ENCODE results near the gene SPRED2.

Gene SPRED2

DNA sequence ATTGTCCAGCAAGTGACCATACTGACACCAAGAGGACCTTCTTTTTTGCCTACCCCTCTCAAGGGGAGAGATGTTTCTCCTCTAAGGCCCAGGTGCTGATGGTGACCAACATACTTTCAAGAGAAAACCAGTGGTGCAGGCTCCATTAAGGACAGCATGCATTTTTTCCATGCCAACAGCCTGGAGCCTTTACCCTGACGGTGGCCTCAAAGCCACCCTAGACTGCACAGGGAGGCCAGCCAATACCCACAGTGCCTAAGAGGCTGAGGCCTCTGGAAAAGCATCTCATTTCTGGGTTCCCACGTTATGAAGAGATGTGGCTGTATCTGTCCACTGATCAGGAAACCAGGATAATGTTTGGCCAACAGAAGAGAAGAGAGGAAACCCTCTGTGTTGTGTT, 19.3 kb downstream of the SPRED2 start:
- no peak for DNase-seq

DNA sequence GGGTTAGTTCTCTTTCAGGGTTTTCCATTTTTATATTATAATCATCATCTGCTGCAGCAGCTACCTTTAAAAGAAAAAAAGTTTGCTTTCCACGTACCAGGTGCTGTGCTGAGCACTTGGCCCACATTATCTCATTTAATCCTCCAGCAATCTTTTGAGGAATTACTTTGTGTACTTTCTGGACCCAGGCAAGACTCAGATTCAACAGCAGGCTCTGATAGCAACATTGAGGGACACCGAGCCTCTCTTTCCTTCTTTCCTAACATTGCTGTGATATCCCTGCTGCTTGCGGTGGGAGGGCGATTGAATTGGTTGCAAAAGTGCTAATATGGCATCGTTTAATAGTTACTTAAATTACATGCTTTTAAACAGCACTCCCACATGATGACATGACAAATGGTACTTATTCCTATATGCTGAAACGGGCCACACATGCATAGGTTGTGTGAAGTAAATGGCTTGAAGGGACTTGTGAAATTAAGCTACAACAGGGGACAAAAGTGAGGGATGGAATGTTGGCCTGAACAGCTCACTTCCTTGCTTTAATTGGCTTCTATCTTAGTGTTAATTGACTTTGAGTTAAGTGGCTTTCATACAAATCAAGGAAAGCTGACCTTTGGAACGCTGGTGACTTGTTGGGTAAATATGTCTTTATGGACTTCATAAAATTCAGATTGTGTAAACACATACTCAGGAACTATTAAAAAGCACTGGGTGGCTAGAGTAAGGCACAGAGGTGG, 21.2 kb downstream of the SPRED2 start:
- no peak for DNase-seq

DNA sequence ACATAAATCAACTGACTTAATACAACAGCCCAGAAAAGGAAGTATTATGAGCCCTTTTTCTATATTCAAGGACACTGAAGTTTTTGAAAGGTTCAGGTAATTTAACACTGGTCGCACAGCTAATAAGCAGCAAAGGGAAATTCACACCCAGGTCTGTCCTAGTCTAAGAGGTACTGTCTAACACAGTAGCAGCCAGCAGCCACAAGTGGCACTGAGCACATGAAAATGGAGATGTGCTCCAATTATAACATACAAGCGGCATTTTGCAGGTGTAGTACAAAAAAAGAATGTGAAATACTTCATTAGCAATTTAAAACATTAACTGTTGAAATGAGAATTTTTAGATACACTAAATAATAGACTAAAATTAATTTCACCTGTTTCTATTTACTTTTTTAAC, 23.4 kb downstream of the SPRED2 start:
- no peak for DNase-seq

DNA sequence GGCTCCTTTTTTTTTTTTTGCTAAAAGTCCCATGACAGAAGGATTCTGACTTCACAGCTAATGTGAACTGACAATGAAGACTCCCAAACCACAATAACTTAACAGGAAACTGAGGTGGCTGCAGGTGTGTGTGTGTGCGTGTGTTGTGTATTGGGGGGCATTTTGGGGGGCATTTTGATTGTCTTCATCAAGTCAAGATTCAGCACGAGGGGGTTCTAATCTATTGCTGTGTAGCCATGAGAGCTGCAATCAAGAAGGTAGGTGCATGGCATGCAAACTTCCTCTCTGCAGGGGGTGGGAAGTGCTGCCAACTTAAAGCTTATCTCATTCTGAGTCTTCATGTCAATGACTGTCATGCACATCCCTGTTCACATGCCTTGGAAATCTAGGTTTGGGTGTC, 25.2 kb downstream of the SPRED2 start:
- no peak for DNase-seq

DNA sequence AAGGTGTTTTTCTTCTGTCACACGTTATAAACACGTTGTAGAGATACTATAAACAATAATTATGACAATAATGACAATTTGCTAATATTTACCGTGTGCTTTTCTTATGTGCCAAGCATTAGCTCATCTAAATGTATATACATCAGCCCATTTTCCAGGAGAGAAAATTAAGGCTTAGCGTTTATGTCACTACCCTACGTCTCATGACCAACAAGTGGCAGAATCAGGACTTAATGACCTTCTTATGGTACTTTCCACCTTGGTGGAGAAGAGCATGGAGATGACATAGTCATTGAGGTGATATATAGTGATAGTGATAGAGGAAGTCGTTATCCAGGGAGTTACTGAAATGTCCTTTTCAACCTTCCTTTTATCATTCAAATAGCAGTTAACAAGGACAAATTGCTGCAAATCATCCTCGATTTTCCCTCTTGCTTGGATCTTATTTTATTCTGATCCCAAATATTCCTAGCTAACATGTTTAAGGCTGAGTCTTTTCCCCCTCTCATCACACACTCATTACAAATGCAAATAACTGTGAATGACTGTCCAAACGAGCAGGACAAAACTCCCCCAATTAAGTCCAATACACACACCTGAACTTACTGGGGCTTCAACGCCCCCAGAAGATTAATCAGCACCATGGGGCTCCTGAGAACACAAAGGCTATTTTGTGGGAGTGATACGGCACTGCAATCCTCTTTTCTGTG, 27.3 kb downstream of the SPRED2 start:
- DNase-seq = no peak

DNA sequence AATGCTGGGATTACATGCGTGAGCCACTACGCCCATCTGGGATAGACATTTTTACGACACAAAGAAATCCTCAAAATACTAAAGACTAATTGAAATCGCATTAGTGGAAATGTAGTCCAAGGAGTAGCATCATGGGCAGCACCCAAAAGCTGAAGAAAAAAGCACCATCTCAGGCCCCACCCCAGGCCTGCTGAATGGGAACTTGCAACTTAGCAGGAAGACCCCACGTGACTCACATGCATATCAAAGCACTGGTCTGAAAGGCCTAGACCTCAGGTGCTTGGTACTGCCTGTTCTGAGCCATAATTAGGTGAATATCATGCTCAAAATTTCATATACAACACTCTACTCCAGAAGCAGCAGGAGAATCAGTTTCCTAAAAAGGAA, 28.9 kb downstream of the SPRED2 start:
- no peak for DNase-seq

DNA sequence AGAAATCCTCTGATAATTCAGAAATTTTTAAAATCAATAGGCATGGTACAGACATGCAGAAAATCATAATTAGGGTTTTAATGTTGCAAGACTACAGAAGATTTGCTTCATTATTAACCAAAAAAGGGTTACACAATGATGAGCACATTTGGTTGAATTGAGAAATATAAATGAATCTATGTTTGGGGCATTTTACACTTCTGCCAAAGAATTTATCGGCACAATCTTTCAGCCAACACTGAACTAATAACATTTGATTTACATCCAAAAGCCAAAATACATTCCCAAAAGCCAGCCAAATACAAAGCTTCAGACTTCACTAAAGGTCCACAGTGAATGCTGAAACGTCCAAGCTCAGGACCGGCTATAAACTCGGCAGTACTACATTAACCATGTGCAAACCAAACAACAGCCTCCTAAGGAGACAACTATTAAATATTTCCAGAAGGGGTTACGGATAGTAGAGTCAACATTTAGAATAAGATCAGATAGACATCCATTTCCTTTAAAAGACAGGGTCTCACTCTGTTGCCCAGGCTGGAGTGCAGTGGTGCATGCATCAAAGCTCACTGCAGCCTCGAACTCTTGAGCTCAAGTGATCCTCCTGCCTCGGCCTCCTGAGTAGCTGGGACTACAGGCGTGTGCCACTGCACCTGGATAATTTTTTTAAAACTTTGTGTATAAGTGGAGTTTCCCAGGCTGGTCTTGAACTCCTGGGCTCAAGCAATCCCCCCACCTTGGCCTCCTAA, 29.4 kb downstream of the SPRED2 start:
- no peak for DNase-seq

DNA sequence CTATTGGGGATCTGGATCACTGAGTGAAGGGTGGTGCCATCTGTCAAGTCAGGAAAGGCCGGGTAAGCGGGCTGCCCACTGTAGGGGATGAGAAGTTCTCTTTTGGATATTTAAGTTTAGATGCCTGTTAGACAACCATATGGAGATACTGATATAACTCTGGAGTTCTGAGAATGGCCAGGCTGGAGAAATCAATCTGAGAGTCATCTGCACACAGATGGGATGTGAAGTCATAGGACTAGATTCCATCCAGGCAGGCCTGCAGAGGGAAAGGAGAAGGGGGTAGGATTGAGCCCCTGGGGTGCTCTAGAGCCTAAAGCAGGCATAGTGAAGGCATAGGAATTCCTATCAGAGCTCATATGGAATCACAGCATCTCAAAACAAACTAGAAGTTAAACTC, 30.1 kb downstream of the SPRED2 start:
- no peak for DNase-seq

DNA sequence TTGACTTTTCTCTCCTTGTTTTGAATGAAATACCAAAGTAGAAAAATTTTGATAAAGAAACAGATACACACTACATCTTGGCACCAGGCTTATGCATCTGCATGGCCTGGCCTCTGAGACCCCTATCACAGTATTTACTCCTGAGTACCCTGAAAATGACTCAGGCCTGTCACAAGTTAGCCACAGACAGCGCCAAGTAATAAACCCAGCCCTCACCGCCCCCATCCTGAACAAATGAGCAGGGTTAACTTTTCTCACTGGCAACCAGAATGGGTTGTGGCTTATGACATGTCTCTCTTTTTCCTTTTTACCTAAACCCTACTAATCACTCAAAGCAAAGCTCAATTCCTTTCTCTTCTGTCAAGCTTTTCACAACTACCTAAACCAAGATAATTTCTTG, 35.3 kb downstream of the SPRED2 start:
- DNase-seq = no peak

DNA sequence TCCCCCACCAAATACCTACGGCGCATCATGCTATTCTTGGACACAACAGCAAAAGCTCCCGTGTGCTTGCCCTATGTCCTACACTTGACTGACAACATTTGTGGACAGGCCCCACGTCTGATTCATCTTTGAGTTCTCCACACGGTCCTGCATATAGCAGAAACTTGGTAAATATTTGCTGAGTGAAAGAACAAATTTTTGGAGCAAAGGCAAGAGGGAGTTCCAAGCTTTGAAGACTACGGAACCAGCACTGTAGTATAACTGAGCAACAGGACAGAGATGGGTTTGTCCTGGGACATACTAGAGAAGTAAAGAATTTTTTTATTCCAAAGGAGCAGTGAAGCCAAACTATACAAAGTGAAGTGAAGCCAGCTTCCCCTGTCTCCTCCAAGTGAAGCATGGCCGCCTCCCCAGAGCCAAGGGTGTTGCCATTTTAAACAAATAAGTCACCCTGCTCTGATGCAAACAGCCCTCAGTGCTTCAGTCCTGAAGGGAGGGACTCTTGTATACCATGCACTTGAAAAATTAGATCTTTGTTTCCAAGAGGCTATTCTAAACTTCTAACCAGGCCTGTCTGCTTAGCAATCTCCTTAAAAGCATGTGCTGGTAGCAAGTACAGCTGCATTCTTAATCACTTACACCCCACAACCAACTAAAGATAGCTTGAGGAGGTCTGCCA, 35.9 kb downstream of the SPRED2 start:
- no peak for DNase-seq

DNA sequence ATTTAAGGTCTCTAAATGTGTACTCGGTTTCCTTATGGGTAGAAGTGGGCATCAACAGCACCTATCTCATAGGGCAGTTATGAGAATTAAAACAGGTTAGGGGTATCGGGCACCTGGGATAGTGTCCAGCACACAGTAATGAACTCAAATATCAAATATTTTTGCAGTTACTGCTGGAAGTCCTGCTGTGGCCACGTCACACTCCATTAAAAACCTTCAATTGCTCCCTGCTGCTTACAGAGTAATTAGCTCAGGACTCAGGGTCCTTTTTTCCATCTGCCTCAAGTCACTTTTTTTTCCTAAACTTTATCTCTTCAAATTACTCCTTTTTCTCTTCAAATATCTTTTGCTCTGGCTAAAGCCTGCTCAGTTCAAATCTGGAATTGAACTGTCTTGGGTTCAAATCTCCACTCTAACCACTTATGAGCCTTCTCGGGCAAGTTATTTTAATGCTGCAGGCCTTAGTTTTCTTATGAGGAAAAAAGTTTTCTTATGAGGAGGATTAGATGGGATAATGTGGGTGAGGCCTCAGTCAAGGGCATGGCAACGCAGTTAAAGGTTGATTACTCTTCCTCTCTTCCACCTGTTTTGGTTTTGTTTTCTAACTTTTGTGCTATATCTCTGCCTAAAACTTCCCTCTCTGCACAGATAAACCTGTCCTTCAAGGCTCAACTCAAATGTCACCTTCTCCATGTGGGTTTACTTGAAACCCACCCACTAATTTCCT, 36.6 kb downstream of the SPRED2 start:
- no peak for DNase-seq

DNA sequence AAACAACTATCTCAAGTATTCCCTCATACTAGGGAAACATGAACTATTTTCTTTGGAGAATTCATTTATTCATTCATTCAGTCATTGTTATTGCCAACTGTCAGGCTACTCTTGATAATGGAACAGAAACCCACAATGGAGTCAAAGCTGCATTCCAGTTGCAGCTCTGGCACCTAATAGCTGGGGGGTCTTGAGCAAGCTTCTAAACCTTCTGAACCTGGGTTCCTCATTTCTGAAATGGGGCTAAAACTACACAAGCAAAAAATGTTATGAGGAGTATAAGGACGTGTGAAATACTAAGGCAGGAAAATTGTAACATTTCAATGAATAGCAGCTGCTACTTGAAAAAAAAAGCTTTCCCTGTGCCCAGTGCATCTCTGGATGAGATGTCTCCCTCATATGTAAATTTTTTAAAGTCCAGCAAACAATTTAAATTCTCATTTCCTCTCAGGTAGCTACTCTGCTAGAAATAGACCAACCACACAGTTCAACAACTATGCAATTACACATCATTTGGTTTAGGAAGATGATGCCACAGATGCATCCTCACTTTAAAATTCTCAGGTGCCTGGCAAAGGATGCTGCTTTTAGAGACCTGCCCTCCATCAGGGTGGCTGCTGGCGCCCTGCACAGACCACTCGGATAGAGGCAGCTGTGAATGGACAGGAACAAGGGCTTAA, 38.5 kb downstream of the SPRED2 start:
- no peak for DNase-seq

DNA sequence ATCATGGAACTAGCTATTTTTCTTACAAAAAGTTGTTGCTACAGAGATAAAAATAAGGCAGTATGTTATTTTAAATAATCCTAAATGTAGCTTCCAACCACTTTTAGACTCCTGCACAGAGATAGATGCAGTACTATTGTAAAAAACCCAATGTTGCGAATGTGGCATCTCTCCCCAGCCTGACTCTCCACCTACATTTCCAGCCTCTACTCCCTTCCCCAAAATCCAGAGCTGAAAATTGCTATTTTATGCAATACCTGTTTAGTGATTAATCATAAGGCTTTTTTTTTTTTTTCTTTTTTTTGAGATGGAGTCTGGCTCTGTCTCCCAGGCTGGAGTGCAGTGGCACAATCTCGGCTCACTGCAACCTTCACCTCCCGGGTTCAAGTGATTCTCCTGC, 39.4 kb downstream of the SPRED2 start:
- no peak for DNase-seq

DNA sequence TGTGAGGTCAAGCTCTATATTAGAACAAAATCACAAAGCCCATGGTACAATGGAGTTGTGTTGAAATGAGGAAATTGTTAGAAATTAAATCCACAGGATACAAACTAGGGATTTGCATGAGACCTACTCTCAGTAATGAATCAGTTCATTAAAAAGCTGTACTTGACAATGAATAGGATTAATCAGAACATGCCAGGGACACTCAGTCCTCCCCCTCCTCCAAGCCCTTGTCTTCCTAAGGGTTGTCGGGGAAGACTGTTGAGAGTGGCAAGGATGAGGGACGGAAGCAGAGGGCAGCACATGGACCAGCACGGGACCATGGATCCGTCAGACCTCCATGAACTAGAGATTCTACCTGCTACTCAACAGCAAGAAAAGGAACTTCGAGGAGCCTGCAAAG, 39.8 kb downstream of the SPRED2 start:
- no peak for DNase-seq

DNA sequence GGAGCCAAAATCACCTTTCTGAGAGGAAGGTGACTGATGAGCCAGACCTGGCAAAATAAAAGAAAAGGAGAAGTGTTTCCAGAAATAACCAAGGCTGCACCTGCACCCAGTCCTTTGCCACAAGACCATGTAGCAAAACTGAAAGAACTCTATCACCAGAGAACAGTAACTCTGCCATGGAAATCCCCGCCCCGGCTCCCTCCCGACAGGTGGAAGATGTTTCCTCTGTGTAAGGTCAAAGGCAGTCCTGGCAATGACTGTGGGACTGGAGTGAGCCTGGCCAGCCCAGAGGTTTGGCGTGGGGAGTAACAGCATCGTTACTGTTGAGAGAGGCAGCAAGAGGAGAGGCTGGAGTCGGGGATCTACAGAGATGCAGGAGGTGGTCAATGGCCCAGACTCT, 42.3 kb downstream of the SPRED2 start:
- DNase-seq = no peak

DNA sequence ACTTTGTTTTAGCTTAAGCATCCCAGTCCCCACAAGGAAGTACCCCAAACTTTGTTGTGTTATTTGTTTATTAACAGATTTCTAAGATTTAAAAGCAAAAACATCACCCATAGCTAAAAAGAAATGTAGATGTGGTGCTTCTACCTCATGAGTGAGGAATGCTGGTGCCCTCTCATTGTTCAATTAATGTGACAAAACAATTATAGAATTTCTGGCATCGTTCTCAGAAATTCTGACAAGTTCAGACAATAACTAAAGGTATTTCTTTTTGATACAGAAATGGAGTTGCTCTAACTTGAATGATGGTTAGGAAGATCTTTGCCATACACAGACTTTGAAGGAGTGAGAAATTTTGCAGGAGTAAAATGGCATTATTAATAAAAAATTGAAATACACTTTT, 42.9 kb downstream of the SPRED2 start:
- no peak for DNase-seq

DNA sequence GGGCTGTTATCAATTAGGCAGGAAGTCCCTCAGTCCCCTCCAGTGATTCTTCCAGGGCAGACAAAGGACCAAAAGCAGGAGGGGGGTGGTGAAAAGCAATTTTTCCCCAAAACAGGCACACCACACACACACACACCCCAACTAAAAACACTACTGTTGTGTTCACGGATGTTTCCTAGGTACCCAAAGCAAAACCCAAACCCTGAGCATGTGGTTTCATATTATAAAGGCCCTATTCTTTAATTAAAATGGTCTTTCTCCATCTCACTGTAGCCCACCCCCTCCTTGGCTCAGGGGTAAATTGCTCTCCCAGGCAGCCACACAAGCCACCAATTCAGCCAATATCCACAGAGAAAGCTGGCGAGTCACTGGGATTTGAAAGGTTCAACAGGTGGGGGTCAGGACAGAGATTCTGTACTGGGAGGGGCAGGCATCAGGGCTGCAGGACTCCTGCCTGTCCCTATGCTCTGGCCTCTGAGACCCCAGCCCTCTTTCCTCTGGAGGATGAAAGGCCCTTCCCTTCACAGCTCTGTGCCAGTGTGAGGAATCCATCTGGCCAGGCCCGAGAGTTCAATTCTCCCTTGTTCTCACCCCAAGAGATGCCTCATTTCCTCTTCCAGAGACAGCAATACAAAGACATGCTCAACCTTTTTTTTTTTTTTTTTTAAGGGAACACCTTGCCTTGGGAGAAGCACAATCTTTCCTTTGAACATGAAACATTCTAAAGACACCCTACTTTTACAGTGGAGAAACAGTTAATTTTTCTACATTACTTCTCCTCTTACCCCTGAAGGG, 43.6 kb downstream of the SPRED2 start:
- DNase-seq = no peak

DNA sequence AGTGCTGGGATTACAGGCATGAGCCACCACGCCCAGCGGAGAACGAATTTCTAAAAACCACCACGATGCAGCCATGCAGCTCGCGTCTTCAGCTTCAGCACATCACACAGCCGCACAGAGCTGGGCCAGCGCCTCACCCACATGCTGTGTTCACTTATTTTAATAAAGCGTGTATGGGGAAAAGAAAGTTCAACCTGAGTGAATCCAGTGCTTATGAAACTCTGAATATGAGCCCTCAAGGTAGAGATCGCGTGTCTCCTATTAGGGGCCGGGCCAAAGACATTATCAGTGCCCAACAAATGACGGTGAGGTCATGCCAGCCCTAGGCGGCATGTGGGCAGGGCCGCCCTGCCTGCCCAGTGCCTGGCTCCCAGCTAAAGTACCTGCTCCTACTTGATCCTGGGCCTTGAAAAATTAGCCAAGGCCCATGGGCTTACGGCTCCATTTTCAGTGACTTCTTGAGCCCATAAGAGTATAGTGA, 44.3 kb downstream of the SPRED2 start:
- DNase-seq = no peak

DNA sequence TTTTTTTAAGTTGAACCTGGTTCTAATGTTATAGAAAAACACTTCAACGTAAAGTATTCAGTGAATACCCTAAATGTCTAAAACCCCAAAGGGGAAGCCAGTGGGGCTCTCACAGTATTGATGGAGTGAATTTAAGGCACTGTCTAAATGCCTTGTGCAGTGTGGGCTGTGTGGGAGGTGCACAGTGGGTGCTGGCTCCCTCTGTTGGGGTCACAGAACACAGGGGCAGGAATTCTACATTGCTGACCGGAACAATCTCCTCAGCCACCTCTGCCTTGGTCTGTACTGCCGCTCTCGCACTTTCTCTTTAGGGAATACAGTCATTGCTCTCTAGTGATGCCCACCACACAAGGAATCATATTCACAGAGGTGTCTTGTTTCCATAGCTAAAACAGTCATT, 45.4 kb downstream of the SPRED2 start:
- DNase-seq = no peak

DNA sequence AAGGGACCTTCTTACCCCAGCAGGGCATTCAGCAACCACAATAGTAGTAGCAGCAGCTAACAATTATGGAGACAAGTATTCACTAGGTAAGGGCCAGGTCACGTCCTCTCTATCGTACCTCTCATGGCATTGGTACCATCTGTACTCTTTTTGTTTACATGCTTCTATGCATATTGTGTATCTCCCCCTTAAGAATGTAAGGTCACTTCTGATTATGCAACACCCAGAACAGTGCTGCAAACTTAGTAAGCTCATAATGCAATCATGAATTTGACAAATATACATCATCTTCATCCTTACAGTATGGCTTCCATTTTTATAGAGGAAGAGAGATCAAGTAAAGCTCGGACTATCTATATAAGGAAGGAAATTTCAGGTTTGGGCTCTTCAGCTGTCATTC, 46.1 kb downstream of the SPRED2 start:
- DNase-seq = no peak

All from NCI-H1092 treated with DMSO at 0.1 percent for 48 hours (cell line).